ENCODE measurements around the gene TBXAS1.
A peak's percentile ranks its signal among the peaks of the same experiment; 100 is the strongest.
"Not testable (repeated sequence)": the region's sequence is repeated elsewhere in the genome, so short reads cannot be mapped to it uniquely, and the experiment has no call there.

TBXAS1 gene

GRCh38 chr7:139914306-139915267 lies 85.5 kb downstream of the TBXAS1 start:
- peak; percentile 46 for DNase-seq (ENCODE audit: low spot score)
- FAIRE-seq, result no peak

GRCh38 chr7:139915268-139915863 lies 86.3 kb downstream of the TBXAS1 start:
- FAIRE-seq (no peak), DNase-seq (ENCODE audit: low spot score) (no peak)

DNA sequence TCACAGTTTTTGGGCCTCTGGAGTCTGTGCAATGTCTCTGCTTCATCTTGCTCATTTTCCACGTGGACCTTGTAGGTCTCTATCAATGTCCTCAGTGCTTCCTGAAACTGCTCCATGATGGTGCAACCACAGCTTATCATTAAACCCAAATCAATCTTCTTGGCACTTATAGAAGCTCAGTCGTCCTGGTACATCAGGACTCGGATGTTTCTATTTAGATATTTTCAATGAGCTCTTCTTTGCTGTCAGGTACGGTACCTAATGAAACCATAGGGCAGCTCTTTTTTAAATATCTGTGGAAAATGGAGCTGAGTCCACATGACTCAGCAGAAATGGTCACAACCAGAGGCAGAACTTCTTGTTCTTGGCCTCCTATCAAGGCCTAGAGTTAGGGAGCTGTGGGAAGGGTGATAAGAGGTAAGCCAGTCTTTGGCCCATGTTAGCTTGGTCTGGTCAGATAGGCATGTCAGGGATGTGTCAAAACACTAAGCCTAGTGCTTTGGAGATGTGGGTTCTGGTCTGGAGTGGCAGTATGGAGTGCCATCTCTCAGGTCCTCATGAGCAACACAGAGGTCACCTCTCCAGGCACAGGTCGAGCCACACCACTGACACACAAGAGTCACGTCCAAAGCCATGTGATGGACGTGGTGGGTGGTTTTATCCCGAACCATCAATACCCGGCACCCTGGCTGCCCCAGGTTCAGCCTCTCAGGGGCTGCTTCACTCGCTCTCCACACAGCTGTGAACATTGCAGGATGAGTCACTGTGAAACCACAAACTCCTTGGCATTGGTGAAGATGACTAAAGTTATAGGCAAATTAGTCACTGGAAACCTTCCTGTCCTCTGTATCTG lies 87.0 kb downstream of the TBXAS1 start:
- peak; percentile 99 for FAIRE-seq
- peak; percentile 100 for DNase-seq (ENCODE audit: low spot score)

- DNase-seq (ENCODE audit: low spot score) (peak; percentile 19), FAIRE-seq (no peak)
Observed at GRCh38 chr7:139916717-139917395, 87.8 kb downstream of the TBXAS1 start.

- FAIRE-seq (no peak), DNase-seq (ENCODE audit: low spot score) (no peak)
Observed at GRCh38 chr7:139917851-139918250, 88.8 kb downstream of the TBXAS1 start.

DNA sequence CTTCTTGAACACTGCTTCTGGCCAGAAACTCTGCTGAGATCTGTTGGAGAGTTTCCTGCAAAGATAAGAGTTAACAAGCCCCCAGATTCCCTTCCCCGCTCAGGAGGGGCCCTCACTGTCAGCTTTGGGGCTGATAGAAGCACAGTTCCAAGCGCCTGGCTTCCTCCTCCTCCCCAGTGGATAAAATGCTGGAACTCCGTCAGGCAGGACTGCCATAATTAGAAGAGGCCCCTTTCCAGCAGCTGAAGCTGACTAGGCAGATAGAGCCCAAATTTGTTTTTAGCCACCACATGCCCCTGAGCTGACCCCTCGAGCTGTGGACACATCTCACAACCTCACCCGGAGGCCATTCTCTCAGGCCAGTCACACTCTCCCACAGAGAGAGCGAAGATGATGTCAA lies 89.4 kb downstream of the TBXAS1 start:
- FAIRE-seq (no peak), DNase-seq (ENCODE audit: low spot score) (no peak)

DNA sequence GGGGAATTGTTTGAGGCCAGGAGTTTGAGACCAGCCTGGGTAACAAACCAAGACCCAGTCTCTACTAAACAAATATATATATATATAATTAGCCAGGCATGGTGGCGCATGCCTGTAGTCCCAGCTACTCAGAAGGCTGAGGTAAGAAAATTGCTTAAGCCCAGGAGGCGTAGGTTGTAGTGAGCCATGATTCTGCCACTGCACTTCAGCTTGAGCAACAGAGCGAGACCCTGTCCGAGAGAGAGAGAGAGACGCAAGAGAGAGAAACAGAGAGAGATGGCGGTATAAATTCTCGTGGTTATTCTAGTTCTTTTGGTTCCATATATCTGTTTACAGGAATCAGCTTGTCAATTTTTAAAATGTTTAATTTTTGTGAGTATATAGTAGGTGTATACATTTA lies 94.0 kb downstream of the TBXAS1 start:
- no peak for DNase-seq (ENCODE audit: low spot score)
- FAIRE-seq, result no peak

DNA sequence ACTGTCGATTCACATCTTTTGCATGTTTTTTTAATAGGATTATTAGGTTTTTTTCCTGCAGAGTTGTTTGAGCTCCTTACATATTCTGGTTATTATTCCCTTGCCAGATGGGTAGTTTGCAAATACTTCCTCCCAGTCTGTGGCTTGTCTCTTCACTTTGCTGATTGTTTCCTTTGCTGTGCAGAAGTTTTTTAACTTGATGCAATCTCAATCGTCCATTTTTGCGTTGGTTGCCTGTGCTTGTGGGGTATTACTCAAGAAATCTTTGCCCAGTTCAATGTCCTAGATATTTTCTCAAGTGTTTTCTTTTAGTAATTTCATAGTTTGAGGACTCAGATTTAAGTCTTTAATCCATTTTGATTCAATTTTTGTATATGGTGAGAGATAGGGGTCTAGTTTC lies 95.4 kb downstream of the TBXAS1 start:
- FAIRE-seq (no peak), DNase-seq (ENCODE audit: low spot score) (no peak)

DNA sequence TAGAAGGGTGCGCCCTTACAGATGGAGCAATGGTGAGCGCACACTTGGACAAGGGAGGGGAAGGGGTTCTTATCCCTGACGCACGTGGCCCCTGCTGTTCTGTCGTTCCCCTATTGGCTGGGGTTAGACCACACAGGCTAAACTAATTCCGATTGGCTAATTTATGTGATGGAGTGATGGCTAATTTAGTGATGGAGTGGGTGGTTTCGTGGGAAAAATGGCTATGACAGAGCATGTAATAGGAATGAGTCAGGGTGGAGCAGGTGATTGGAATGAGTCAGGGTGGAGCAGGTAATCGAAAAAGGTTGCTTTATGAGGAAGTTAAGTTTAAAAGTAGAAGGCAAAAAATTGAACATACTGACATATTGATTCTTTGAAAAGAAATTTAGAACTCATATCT lies 100.2 kb downstream of the TBXAS1 start:
- not testable (repeated sequence) for DNase-seq (ENCODE audit: low spot score); FAIRE-seq

- FAIRE-seq, result no peak
- no peak for DNase-seq (ENCODE audit: low spot score)
Observed at GRCh38 chr7:139930286-139930965, 101.4 kb downstream of the TBXAS1 start.

GRCh38 chr7:139931190-139931934 lies 102.3 kb downstream of the TBXAS1 start:
- FAIRE-seq, result no peak
- no peak for DNase-seq (ENCODE audit: low spot score)

DNA sequence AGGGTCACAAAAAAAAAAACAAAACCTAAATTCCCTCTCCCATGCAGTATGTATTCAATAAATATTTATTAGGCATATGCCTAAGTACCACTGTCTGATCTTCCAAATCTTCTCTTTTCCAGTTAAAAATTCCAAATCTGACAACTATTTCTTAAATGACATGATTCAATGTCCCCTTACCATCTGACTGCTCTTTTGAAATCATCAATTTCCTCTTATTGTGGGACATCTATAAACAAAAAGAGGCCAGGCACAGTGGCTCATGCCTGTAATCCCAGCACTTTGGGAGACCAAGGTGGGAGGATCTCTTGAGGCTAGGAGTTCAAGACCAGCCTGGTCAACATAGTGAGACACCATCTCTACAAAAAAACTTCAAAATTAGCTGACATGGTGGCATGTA lies 103.5 kb downstream of the TBXAS1 start:
- DNase-seq (ENCODE audit: low spot score) (no peak), FAIRE-seq (no peak)

- no peak for FAIRE-seq
- no peak for DNase-seq (ENCODE audit: low spot score)
Observed at GRCh38 chr7:139936760-139937310, 107.8 kb downstream of the TBXAS1 start.

- no peak for DNase-seq (ENCODE audit: low spot score)
- FAIRE-seq, result no peak
Observed at GRCh38 chr7:139937715-139938114, 108.7 kb downstream of the TBXAS1 start.

DNA sequence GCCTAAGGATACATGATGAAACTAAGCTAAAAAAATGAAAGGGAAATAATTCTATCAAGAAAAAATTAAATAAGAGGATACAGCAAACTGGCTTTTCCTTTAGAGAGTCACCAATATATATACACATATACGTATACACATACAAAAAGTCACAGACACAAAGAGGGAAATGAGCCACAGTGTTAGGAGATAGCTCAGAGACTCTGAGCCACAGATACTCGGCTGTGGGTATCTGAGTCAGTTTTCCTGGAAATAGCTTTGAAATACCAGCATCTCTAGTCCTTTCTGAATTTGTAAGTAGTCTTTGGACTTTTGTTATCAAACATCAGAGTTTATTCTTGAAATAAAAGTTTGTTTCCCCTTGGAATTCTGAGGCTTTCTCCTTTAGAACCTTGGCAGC lies 111.8 kb downstream of the TBXAS1 start:
- no peak for DNase-seq (ENCODE audit: low spot score)

GRCh38 chr7:139941421-139941820 lies 112.4 kb downstream of the TBXAS1 start:
- DNase-seq (ENCODE audit: low spot score), result no peak
- no peak for FAIRE-seq

More for the DNA sequence above, 111.8 kb downstream of the TBXAS1 start:
- FAIRE-seq, result no peak

GRCh38 chr7:139941866-139942265 lies 112.8 kb downstream of the TBXAS1 start:
- no peak for DNase-seq (ENCODE audit: low spot score)
- FAIRE-seq, result no peak

- FAIRE-seq (no peak), DNase-seq (ENCODE audit: low spot score) (no peak)
Observed at GRCh38 chr7:139942636-139943035, 113.6 kb downstream of the TBXAS1 start.

GRCh38 chr7:139943401-139943800 lies 114.3 kb downstream of the TBXAS1 start:
- no peak for FAIRE-seq
- no peak for DNase-seq (ENCODE audit: low spot score)

DNA sequence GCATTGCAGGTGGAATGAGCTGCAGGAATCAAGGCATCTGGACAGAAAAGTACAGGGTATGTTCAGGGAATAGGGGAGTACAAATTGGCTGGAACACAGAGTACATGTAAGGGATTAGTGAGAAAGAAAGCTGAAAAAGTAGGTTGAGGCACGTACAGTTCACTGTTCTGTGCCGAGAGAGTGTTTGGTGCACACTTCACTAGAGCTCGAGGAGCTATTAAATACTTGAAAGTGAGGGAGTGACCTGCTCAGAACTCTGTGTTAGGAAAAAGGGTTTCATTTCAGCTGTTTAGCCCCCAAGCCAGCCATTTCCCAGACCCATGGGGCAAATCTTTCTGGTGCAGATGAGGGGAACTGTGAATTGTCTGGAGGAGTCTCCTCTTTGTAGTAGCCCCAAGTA lies 115.2 kb downstream of the TBXAS1 start:
- no peak for DNase-seq (ENCODE audit: low spot score)
- no peak for FAIRE-seq

Measured in RCC 7860 (cell line).